ENCODE measurements around the gene RBM20. TPM values are rescaled to one million over a fixed set of nuclear protein-coding genes. Genes with fewer than 3 reads are reported as not detected.
A peak's percentile ranks its signal among the peaks of the same experiment; 100 is the strongest.
"Not testable (repeated sequence)": the region's sequence is repeated elsewhere in the genome, so short reads cannot be mapped to it uniquely, and the experiment has no call there.

Gene RBM20
- total RNA-seq, 2 donors from 2014 or later, result 7.8 to 13.9 TPM

DNA sequence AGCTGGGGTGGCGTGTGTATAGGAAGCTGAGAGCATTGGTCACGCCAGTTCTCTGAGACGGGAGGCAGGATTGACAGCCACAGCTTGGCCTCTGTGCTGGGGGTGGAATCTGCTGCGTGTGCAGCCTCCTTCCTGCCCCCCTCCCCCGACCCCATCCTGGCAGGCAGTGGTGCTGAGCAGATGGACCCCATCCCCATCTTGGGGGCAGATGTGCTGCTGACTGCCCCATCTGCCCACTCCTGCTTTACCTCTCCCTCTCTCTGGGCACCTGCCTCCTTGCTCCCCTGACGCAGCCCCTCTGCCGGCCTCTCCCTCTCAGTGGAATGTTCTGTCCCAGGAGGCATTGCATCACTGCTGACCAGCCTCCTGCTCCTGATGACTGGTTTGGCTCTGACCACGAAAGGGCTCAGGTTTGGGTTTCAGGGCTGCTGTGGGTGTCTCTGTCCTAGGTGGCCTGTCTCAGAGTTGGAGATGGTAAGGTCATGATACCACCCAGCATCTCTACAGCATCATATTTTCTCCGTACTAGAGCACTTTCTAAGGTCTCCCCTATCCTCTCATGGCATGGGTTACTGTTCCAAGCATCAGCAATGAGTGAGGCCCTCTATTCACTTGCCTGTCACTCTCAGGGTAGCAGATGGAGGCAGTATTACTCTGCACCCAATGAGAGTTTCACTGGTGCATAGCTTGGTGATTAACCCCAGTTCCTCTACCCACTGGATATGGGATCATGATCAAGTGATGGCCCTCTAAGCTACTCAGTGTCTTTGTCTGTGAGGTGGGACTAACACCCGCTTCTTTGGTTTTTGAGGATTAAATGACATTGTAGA is 81.9 kb downstream of the RBM20 start:
- Histone ChIP-seq H3K4me1 (ENCODE audit: control insufficient read depth in 1 of 2, low read depth in 2 of 2) (no peaks in the 10 kb centered on the region), H3K9me3 (no peaks in the 10 kb centered on the region), H3K4me3 (no peak overlapping the region), H3K36me3 (no peaks in the 10 kb centered on the region), H3K27ac (no peak overlapping the region), H3K27me3 (replicated peaks; ENCODE audit: insufficient read depth) (no peaks in the 10 kb centered on the region)
- no peak for ATAC-seq (ENCODE audit: insufficient number of reproducible peaks, low FRiP score, low read depth)
- no peak for DNase-seq (ENCODE audit: low spot score)
- TF ChIP-seq, protein P1, sequence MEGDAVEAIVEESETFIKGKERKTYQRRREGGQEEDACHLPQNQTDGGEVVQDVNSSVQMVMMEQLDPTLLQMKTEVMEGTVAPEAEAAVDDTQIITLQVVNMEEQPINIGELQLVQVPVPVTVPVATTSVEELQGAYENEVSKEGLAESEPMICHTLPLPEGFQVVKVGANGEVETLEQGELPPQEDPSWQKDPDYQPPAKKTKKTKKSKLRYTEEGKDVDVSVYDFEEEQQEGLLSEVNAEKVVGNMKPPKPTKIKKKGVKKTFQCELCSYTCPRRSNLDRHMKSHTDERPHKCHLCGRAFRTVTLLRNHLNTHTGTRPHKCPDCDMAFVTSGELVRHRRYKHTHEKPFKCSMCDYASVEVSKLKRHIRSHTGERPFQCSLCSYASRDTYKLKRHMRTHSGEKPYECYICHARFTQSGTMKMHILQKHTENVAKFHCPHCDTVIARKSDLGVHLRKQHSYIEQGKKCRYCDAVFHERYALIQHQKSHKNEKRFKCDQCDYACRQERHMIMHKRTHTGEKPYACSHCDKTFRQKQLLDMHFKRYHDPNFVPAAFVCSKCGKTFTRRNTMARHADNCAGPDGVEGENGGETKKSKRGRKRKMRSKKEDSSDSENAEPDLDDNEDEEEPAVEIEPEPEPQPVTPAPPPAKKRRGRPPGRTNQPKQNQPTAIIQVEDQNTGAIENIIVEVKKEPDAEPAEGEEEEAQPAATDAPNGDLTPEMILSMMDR (IDR thresholded peaks at IDR 0.05), result no peak

DNA sequence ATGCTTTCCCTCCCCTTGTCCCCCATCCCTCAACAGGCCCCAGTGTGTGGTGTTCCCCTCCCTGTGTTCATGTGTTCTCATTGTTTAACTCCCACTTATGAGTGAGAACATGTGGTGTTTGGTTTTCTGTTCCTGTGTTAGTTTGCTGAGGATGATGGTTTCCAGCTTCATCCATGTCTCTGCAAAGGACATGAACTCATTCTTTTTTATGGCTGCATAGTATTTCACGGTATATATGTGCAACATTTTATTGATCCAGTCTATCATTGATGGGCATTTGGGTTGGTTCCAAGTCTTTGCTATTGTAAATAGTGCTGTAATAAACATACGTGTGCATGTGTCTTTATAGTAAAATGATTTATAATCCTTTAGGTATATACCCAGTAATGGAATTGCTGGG is 83.6 kb downstream of the RBM20 start:
- DNase-seq (ENCODE audit: low spot score); H3K9me3 ChIP-seq; H3K27ac ChIP-seq; H3K4me3 ChIP-seq; H3K36me3 ChIP-seq; H3K4me1 ChIP-seq (ENCODE audit: control insufficient read depth in 1 of 2, low read depth in 2 of 2); H3K27me3 ChIP-seq (replicated peaks; ENCODE audit: insufficient read depth); ATAC-seq (ENCODE audit: insufficient number of reproducible peaks, low FRiP score, low read depth): not testable (repeated sequence)

DNA sequence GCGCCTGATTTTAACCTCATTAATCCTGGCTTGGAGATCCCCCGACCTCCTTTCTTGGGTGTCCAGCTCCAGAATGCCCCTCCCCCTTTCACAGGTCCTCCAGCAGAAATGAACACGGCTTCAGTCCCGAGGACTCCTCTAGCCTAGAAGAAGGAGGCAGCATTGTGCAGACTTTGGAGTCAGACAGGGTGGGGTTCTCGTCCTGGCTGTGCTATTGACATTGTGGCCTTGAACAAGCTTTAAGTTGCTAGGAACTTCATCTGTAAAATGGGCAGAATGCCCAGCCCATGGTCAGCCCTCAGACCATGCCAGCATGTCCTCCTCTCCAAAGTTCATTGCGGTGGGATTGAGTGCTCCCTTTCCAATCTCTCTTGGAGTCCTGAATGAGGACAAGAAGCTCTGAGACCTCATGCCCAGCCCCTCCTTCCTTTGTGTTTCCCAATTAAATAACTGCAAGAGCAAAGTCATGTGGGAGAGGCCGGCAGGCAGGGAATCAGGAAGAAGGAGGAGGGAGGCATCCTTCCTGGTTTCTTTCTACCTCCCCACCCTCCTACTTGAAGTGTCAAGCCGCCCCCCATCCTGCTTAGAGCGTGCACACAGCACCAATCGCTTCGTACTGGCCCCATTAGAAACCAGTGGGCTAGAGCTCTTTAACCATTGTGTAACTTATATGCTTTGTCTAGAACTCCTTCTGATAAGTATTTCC is 86.4 kb downstream of the RBM20 start:
- H3K4me1 ChIP-seq (ENCODE audit: control insufficient read depth in 1 of 2, low read depth in 2 of 2), result peaks cover 0 to 13% of the 10 kb centered on the region in 2 donors
- H3K27ac ChIP-seq, result no peak overlapping the region
- TF ChIP-seq, protein P1 (IDR thresholded peaks at IDR 0.05), result no peak
- no peak for DNase-seq (ENCODE audit: low spot score)
- no peak for ATAC-seq (ENCODE audit: insufficient number of reproducible peaks, low FRiP score, low read depth)
- no peaks in the 10 kb centered on the region for H3K9me3 ChIP-seq
- no peaks in the 10 kb centered on the region for H3K27me3 ChIP-seq (replicated peaks; ENCODE audit: insufficient read depth)
- H3K36me3 ChIP-seq, result no peaks in the 10 kb centered on the region
- H3K4me3 ChIP-seq, result no peak overlapping the region

DNA sequence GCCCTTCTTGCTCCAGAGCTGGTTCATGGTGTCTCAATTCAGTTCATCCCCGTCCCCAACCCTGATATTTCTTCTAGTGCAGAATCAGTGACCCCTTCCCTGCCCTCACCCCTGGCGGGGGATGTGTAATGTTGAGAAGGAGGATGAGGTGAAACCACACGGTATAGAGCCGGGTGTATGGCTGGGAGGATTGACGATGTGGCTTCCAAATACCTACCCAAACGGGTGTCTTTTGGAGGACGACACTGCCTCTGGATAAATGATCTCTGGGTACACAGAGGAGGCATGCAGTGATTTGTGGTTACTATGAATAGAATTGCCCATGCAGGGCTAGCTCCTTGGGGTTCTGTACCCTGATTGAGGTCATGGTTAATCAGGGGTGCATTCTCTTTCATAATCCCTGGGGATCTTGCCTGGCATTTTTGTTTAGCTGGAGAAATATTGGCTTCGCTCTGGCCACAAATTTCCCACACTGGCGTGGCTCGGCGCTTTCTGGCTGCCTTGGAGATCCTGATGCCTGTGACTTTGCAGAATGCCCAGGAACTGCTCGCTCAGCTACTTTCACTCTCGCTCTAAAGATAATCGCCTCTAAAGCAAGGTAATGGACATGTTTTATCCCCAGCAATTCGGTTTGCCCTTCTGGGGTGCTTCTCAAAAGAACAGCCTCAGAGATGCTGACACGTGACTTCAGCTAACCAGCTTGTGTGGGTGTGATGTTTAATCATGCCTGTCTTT is 89.2 kb downstream of the RBM20 start:
- ATAC-seq (ENCODE audit: insufficient number of reproducible peaks, low FRiP score, low read depth), result no peak
- H3K36me3 ChIP-seq, result no peaks in the 10 kb centered on the region
- H3K27ac ChIP-seq, result peak overlapping the region; percentile 35 to 52
- H3K4me3 ChIP-seq, result peak overlapping the region; percentile 73
- TF ChIP-seq, protein P1 (IDR thresholded peaks at IDR 0.05), result no peak
- no peak for DNase-seq (ENCODE audit: low spot score)
- H3K9me3 ChIP-seq, result no peaks in the 10 kb centered on the region
- peaks cover 0 to 24% of the 10 kb centered on the region in 2 donors for H3K4me1 ChIP-seq (ENCODE audit: control insufficient read depth in 1 of 2, low read depth in 2 of 2)
- no peaks in the 10 kb centered on the region for H3K27me3 ChIP-seq (replicated peaks; ENCODE audit: insufficient read depth)

DNA sequence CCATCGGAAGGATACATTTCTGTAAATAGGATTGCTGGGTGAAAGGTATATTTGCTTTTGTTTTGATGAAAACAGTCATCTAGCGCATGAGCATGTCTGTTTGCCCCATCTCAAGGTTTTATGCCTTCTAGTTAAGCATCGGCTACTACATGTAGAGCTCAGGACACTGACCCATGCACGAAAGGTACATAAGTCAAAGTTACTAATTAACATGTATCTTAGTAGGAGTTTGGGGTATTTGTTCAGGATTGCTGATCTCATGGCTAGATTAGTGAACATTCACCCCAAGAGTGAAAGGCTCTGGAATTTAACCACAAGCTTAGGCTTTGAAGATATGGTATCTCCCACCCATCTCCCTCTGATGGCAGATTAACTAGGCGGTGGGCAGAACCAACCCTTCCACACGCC is 91.5 kb downstream of the RBM20 start:
- H3K4me3 ChIP-seq, result no peak overlapping the region
- H3K27me3 ChIP-seq (replicated peaks; ENCODE audit: insufficient read depth), result no peaks in the 10 kb centered on the region
- DNase-seq (ENCODE audit: low spot score), result no peak
- TF ChIP-seq, protein P1 (IDR thresholded peaks at IDR 0.05), result no peak
- H3K36me3 ChIP-seq, result no peaks in the 10 kb centered on the region
- no peak for ATAC-seq (ENCODE audit: insufficient number of reproducible peaks, low FRiP score, low read depth)
- peaks cover 0 to 37% of the 10 kb centered on the region in 2 donors for H3K4me1 ChIP-seq (ENCODE audit: control insufficient read depth in 1 of 2, low read depth in 2 of 2)
- H3K27ac ChIP-seq, result no peak overlapping the region
- H3K9me3 ChIP-seq, result no peaks in the 10 kb centered on the region
